EL (cell line): ENCODE data around the gene DCLK1.
A peak's percentile ranks its signal among the peaks of the same experiment; 100 is the strongest.
"Not testable (repeated sequence)": the region's sequence is repeated elsewhere in the genome, so short reads cannot be mapped to it uniquely, and the experiment has no call there.

ENCODE experiments used
- DNase-seq: peaks from one replicate; pipeline ENCODE4 v3.0.0-alpha.2; 2016

The DCLK1 gene

DNA sequence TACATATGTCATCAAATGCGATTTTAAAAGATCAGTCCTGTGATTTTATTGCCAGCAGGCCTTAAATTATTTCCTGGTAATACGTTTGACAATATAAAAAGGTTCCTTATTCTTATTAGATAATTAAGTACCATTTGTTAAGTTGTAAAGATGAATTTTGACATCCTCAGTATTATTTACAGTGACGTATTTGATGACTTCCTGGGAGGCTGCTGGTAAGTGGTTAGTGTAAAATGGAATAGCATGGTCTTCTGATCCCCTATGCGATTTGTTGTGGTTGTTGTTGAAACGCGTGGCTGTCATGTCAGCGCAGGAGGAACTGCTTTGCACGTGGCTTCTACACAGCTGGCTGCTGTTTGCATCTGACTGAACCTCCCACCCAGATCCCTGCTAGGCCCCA lies 99.7 kb downstream of the DCLK1 start:
- no peak for DNase-seq

GRCh38 chr13:36030670-36031331 lies 100.4 kb downstream of the DCLK1 start:
- DNase-seq = no peak

GRCh38 chr13:36029166-36029565 lies 102.0 kb downstream of the DCLK1 start:
- DNase-seq = no peak

GRCh38 chr13:36028359-36029025 lies 102.7 kb downstream of the DCLK1 start:
- DNase-seq = no peak

DNA sequence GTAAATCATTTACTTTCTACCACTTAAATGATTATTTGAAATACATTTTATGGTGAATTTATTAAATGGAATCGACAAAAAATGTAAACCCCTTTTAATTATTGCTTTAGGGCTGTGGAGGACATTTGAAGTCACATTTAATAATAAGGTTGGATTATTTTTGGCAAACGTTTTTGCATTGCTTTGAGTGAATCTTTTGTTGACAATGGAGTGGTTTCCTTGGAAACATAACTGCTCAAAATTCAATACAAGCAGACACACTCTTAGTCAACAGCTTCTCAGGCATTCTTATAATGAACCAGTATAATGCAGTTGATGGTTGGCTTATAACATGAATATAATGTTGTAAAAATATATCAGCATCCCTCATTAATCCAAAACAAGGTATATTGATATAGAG lies 104.7 kb downstream of the DCLK1 start:
- DNase-seq = no peak

DNA sequence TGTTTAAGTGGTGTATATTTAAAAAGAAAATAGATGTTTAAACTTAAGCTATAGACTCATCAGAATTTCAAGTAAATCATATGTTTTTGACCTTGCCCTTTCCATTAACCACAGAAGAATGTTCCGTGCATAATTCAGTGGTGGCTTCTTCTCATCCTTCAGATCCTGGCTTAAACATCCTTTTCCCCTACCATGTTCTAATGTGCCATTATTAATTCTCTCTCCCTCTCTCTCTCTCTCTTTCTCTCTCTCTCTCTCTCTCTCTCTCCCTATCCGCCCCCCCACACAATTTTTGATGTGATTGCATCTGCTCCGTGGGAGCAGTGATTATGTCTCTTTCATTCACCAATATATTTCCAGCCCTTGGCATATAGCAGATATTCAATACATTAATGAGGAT lies 116.4 kb downstream of the DCLK1 start:
- DNase-seq = no peak

DNA sequence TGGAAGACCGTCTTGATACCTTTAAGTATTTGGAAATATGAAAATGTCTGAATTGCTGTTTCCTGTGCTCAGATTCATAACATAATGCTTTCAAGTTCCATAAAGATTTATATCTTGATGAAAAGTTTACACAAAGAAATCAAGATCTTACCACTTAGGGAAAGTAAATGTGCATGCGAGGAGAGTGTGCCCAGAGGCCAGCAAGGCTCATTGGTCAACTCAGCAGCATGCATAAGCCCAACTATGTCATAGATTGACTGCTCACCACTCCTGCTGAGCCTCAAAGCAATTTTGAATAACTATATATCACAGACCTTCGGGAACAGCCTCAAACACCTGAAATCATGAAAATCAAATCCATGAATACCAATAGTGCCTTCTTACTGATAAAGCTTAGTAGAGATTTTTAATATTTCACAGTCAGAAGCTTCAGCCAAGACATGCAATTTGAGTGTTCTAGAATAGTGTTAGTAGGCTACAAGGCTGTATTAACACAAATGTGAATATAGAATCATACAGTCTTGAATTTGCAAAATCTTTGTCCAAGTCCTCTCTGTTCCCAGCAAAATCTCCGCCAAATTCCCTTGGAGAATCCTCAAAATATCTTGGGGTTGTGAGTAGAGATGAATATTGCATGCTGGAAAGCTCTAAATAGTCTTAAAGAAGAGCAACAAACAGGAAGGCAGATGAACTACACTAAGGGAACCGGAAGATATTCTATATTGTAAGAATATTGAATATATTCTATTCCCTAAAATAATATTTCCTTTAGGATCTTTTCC lies 124.1 kb downstream of the DCLK1 start:
- no peak for DNase-seq

GRCh38 chr13:36006347-36006746 lies 124.8 kb downstream of the DCLK1 start:
- DNase-seq = no peak

- DNase-seq = no peak
Observed at GRCh38 chr13:36001561-36001960, 129.6 kb downstream of the DCLK1 start.

GRCh38 chr13:36000028-36000427 lies 131.2 kb downstream of the DCLK1 start:
- no peak for DNase-seq

DNA sequence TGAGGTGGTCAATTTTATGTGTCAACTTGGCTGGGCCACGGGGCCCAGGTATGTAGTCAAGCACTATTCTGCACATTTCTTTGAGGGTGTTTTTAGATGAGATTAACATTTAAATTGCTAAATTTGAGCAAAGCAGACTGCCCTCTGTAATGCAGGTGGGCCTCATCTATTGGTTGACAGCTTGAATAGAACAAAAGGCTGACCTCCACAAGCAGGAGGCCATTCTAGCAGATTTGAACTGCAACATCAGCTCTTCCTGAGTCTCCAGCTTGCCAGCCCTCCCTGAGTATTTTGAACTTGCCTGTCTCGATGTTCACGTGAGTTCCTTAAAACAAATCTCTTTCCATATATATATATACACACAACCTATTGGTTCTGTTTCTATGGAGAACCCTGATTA lies 134.8 kb downstream of the DCLK1 start:
- DNase-seq = no peak

GRCh38 chr13:35995136-35995535 lies 136.0 kb downstream of the DCLK1 start:
- DNase-seq = peak; percentile 24

- peak; percentile 93 for DNase-seq
Observed at GRCh38 chr13:35994131-35994966, 136.8 kb downstream of the DCLK1 start.

DNA sequence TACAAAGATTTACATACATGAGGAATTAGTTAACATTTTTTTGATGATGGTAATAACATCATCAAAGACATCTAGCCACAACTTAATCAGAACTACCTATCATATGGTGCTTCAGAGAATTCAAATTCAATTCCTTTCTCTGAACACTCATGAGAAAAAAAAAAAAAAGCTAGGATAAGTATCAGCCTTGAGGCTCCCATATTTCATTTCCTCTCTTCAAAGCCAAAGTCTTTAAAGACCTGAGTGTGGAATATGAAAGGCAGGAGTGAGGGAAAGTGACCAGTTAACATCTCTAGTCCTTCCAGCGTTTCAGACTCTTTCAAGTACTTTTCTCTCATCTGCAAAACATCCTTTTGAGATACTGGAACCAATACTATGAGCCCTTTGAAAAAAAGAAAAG lies 137.5 kb downstream of the DCLK1 start:
- no peak for DNase-seq

GRCh38 chr13:35992964-35993363 lies 138.2 kb downstream of the DCLK1 start:
- DNase-seq = no peak

DNA sequence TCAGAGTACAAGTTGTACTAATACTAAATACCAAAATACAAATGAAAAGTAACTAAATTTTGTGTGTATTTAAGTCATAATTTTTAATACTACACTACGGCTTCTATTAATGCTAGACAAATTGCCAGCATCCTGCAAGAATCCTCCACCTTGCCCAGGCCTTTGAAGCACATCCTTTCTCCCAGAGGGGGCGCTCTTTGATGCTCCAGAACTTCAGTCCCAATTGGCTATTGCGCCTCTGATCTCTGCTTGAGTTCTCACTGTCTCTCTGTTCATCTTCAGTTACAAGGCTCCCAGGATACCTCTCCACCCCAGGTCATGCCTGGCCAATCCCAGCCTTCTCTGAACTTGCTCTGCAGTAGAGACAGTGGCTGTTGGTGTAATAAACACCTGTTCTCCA lies 141.0 kb downstream of the DCLK1 start:
- no peak for DNase-seq

- DNase-seq = no peak
Observed at GRCh38 chr13:35988648-35989081, 142.5 kb downstream of the DCLK1 start.

DNA sequence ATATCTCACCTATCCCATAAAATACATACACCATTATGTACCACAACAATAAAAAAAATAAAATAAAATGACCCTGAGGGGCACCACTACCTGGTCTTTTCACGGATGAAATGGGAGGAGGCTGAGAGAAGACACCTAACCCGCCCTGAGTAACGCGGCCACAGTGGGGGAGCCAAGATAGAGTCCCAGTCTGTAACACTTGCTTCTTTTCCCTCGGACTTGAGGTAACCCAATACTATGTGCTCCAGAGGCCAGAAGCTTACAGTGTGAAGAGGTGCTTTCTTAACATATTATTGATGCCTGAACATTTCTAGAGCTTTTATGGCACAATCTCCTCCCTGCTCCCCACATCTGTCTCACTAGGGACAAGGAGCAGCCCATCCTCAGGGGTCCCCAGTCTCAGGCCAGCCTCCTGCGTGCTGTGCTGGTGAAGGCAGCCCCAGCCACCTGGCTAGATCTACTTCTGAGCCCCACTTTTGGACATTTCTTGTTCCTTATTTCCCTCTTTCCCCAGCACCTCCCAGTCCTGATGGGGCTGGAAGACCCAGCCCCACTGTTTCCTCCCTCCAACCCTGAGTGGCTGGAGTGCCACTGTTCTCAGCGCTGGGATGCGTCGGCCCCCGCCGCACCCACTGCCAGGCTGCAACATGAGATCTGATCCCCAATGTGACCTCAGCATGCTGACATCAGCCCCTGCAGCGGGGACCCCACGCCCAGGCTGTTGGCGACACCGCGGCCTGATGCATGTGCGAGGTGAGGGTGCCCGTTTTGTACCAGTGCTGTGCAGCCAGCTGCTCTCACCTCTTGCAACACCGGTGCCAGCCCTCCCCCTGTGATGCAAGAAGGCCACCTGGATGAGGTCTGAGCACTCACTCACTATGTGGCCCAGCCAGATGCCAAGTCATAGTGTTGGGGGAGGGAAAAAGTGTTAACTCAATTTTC lies 143.3 kb downstream of the DCLK1 start:
- DNase-seq = no peak

DNA sequence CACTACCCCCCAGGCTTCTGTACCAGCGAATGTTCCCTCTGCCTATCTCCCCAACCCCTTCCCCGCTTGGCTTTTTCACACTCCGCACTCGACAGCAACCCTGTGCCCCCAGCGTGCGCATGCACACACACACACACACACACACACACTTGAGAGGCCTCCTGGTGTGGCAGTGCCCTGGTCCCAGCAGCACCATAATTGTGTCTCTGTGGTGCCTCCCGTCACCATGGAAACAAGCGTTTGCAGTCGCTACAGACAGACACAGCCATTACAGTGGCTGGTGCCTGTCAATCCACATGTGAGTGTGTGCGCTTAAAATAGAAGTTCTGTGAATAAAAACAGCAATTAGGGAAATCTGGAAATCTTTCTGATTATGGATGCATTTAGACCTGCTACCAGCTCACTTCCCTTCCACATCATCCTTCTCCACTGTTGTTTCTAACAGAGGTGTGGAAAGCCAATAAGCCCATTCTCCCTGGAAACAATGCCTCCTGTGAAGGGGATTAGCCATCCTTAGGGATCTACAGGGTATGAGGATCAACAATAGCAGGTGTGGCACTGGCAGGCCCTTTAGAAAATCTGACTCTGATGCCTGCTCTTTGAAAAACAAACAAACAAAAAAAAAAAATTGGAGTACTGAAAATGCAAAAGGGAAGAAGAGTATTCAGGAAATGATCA lies 146.3 kb downstream of the DCLK1 start:
- DNase-seq = no peak

GRCh38 chr13:35984287-35984686 lies 146.9 kb downstream of the DCLK1 start:
- DNase-seq = no peak

DNA sequence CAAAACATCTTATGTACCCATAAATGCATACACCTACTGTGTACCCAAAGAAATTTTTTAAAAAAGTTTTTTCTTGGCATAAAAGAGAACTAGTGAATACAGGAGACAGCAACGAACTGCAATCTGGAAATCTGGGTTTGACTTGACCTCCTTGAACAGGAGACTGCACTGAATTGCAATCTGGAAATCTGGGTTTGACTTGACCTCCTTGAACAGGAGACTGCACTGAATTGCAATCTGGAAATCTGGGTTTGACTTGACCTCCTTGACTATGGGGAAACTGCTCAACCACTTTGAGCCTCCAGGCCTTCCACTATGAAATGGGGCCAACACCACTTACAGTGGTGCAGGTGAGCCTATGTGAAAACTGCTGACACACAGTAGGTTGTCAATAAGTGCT lies 147.5 kb downstream of the DCLK1 start:
- not testable (repeated sequence) for DNase-seq
